OCI-LY1 (cell line): ENCODE data around the gene KCNK4.
"Not testable (repeated sequence)": the region's sequence is repeated elsewhere in the genome, so short reads cannot be mapped to it uniquely, and the experiment has no call there.

Experiments
- EZH2 ChIP-seq: fragments of 200-600 bp; sonication (generic), shearing (Covaris generic); IDR thresholded peaks from 2 replicates; pipeline ENCODE4 v1.8.0; 2017; ENCODE audit warnings: borderline replicate concordance, mixed run types, mild to moderate bottlenecking, antibody characterized with exemption, low read length, moderate library complexity, mixed read lengths
- TF ChIP-seq, protein P1 (sequence below): fragments of 200-600 bp; sonication (generic), shearing (Covaris generic); IDR thresholded peaks from 2 replicates; pipeline ENCODE4 v1.5.1; 2017; ENCODE audit warnings: mild to moderate bottlenecking, antibody characterized with exemption, low read length, moderate library complexity, mixed read lengths

GRCh38 chr11:64246621-64246870, 44.6 kb upstream of the KCNK4 start:
- TF ChIP-seq, protein P1, sequence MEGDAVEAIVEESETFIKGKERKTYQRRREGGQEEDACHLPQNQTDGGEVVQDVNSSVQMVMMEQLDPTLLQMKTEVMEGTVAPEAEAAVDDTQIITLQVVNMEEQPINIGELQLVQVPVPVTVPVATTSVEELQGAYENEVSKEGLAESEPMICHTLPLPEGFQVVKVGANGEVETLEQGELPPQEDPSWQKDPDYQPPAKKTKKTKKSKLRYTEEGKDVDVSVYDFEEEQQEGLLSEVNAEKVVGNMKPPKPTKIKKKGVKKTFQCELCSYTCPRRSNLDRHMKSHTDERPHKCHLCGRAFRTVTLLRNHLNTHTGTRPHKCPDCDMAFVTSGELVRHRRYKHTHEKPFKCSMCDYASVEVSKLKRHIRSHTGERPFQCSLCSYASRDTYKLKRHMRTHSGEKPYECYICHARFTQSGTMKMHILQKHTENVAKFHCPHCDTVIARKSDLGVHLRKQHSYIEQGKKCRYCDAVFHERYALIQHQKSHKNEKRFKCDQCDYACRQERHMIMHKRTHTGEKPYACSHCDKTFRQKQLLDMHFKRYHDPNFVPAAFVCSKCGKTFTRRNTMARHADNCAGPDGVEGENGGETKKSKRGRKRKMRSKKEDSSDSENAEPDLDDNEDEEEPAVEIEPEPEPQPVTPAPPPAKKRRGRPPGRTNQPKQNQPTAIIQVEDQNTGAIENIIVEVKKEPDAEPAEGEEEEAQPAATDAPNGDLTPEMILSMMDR, result not testable (repeated sequence)
- not testable (repeated sequence) for TF ChIP-seq EZH2
